WTC11 (cell line): ENCODE results near the gene FBXO28.

Experiments
- ESRRA ChIP-seq: sonication (generic); formaldehyde crosslinking; IDR thresholded peaks from 2 replicates; pipeline ENCODE4 v1.8.1; 2022; ENCODE audit warnings: mild to moderate bottlenecking, missing genetic modification reagents, borderline replicate concordance
- JUN ChIP-seq: sonication (generic); formaldehyde crosslinking; IDR thresholded peaks from 2 replicates; pipeline ENCODE4 v1.8.0; 2023; ENCODE audit warnings: mild to moderate bottlenecking, missing genetic modification reagents
- TF ChIP-seq, protein P1 (sequence below): sonication (generic); formaldehyde crosslinking; IDR thresholded peaks from 2 replicates; pipeline ENCODE4 v1.8.1; 2022; ENCODE audit warnings: low read depth, missing genetic modification reagents, borderline replicate concordance
- TF ChIP-seq, protein P2 (sequence below): fragments of 200-600 bp; IDR thresholded peaks from 2 replicates; pipeline ENCODE4 v1.8.0; 2022; ENCODE audit warnings: antibody characterized with exemption

DNA sequence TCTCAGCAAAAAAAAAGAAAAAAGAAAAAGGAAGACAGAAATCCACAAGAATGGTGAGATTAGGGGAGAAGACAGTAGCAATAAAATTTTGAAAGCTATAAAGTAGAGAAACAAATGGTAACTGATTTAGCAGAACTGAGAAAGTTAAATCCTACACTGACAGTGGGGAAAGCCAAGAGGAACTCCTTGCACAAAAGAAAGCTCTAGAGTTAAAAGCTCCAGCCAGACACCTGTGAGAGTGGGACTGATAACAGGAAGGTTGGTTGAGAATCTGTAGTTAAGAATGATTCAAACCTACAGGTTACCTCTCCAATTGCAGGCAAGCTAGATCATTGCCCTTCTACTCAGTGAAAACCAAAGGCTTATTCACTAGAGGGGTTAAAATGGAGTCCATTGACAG, 23.6 kb downstream of the FBXO28 start:
- TF ChIP-seq, protein P1, sequence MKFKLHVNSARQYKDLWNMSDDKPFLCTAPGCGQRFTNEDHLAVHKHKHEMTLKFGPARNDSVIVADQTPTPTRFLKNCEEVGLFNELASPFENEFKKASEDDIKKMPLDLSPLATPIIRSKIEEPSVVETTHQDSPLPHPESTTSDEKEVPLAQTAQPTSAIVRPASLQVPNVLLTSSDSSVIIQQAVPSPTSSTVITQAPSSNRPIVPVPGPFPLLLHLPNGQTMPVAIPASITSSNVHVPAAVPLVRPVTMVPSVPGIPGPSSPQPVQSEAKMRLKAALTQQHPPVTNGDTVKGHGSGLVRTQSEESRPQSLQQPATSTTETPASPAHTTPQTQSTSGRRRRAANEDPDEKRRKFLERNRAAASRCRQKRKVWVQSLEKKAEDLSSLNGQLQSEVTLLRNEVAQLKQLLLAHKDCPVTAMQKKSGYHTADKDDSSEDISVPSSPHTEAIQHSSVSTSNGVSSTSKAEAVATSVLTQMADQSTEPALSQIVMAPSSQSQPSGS (CRISPR knock-in tag): no peak
- TF ChIP-seq ESRRA (no peak), JUN (CRISPR knock-in tag) (no peak)
- TF ChIP-seq, protein P2, sequence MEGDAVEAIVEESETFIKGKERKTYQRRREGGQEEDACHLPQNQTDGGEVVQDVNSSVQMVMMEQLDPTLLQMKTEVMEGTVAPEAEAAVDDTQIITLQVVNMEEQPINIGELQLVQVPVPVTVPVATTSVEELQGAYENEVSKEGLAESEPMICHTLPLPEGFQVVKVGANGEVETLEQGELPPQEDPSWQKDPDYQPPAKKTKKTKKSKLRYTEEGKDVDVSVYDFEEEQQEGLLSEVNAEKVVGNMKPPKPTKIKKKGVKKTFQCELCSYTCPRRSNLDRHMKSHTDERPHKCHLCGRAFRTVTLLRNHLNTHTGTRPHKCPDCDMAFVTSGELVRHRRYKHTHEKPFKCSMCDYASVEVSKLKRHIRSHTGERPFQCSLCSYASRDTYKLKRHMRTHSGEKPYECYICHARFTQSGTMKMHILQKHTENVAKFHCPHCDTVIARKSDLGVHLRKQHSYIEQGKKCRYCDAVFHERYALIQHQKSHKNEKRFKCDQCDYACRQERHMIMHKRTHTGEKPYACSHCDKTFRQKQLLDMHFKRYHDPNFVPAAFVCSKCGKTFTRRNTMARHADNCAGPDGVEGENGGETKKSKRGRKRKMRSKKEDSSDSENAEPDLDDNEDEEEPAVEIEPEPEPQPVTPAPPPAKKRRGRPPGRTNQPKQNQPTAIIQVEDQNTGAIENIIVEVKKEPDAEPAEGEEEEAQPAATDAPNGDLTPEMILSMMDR: no peak
